Measurements from ENCODE around the gene CLEC16A.
"Not testable (repeated sequence)": the region's sequence is repeated elsewhere in the genome, so short reads cannot be mapped to it uniquely, and the experiment has no call there.

The CLEC16A gene

GRCh38 chr16:10944249-10945064, at the start of gene CLEC16A:
Gene CLEC16A, plus strand, starts transcription at chr16:10944564. Its CDS starts 154 bp downstream, at chr16:10944718.
- DNase-seq, result peak; percentile 98

GRCh38 chr16:10895053-10895946, 49.1 kb upstream of the CLEC16A start:
- DNase-seq, result no peak

GRCh38 chr16:10896165-10896564, 48.2 kb upstream of the CLEC16A start:
- DNase-seq, result no peak

- no peak for DNase-seq
These were observed 47.6 kb upstream of the CLEC16A start for GRCh38 chr16:10896723-10897122.

GRCh38 chr16:10897134-10897533, 47.2 kb upstream of the CLEC16A start:
- no peak for DNase-seq

GRCh38 chr16:10902999-10903398, 41.4 kb upstream of the CLEC16A start:
- no peak for DNase-seq

GRCh38 chr16:10906482-10906881, 37.9 kb upstream of the CLEC16A start:
- DNase-seq, result no peak

GRCh38 chr16:10906914-10907756, 37.2 kb upstream of the CLEC16A start:
- no peak for DNase-seq

- DNase-seq, result no peak
These were observed 36.7 kb upstream of the CLEC16A start for GRCh38 chr16:10907757-10908045.

- DNase-seq, result no peak
These were observed 33.1 kb upstream of the CLEC16A start for GRCh38 chr16:10911267-10911666.

- no peak for DNase-seq
These were observed 27.8 kb upstream of the CLEC16A start for GRCh38 chr16:10916534-10916933.

- DNase-seq, result peak; percentile 90
These were observed 25.9 kb upstream of the CLEC16A start for GRCh38 chr16:10918294-10919002.

- no peak for DNase-seq
These were observed 25.4 kb upstream of the CLEC16A start for GRCh38 chr16:10919003-10919351.

GRCh38 chr16:10920726-10921427, 23.5 kb upstream of the CLEC16A start:
- DNase-seq, result no peak

- DNase-seq, result no peak
These were observed 22.6 kb upstream of the CLEC16A start for GRCh38 chr16:10921536-10922327.

GRCh38 chr16:10922328-10923145, 21.8 kb upstream of the CLEC16A start:
- no peak for DNase-seq

GRCh38 chr16:10923146-10923649, 21.2 kb upstream of the CLEC16A start:
- DNase-seq, result no peak

GRCh38 chr16:10923650-10924214, 20.6 kb upstream of the CLEC16A start:
- no peak for DNase-seq

GRCh38 chr16:10925285-10925684, 19.1 kb upstream of the CLEC16A start:
- DNase-seq, result not testable (repeated sequence)

GRCh38 chr16:10926094-10926493, 18.3 kb upstream of the CLEC16A start:
- no peak for DNase-seq

All from activated CD4-positive, alpha-beta T cell treated with anti-CD3 and anti-CD28 coated beads, Interleukin-10, Interleukin-2, amounts not matched to agents 100 ng/mL and 50 ng/mL, durations not matched to agents 16 hours and 8 hours (primary cell).